KMS-11 (cell line): Measurements from ENCODE around the gene IRF7.

ENCODE experiments used
- H2AFZ ChIP-seq: fragments of 200-600 bp; sonication (generic); 2 replicates; pipeline ENCODE4 v1.6.1; 2016; ENCODE audit warnings: antibody characterized with exemption, mixed run types, low read depth
- H3K27ac ChIP-seq: fragments of 200-600 bp; sonication (generic); 2 replicates; pipeline ENCODE4 v1.6.1; 2016; ENCODE audit warnings: mild to moderate bottlenecking, mixed run types
- H3K27me3 ChIP-seq: fragments of 200-600 bp; sonication (generic); 2 replicates; pipeline ENCODE4 v1.6.1; 2017; ENCODE audit warnings: mild to moderate bottlenecking, low read depth, mixed run types, moderate library complexity; ENCODE audit not compliant: insufficient read depth
- H3K36me3 ChIP-seq: fragments of 200-600 bp; sonication (generic); 2 replicates; pipeline ENCODE4 v1.6.1; 2017; ENCODE audit warnings: mild to moderate bottlenecking, mixed run types; ENCODE audit not compliant: insufficient read depth
- H3K4me1 ChIP-seq: fragments of 200-600 bp; sonication (generic); 2 replicates; pipeline ENCODE4 v1.6.1; 2016; ENCODE audit warnings: mild to moderate bottlenecking, low read depth, mixed run types; ENCODE audit not compliant: poor library complexity, severe bottlenecking
- H3K4me2 ChIP-seq: fragments of 200-600 bp; sonication (generic); 2 replicates; pipeline ENCODE4 v1.7.0; 2016; ENCODE audit warnings: mild to moderate bottlenecking, mixed run types
- H3K4me3 ChIP-seq: fragments of 200-600 bp; sonication (generic); IDR thresholded peaks from 2 replicates; pipeline ENCODE4 v1.6.1; 2017; ENCODE audit warnings: low read depth, low read length, mixed read lengths; ENCODE audit not compliant: insufficient read depth
- H3K79me2 ChIP-seq: fragments of 200-600 bp; sonication (generic); 2 replicates; pipeline ENCODE4 v1.6.1; 2016; ENCODE audit warnings: low read depth, mixed run types; ENCODE audit not compliant: insufficient read depth
- H3K9ac ChIP-seq: fragments of 200-600 bp; sonication (generic); 2 replicates; pipeline ENCODE4 v1.6.1; 2016; ENCODE audit warnings: mild to moderate bottlenecking, mixed run types
- H4K20me1 ChIP-seq: fragments of 200-600 bp; sonication (generic); 2 replicates; pipeline ENCODE4 v1.6.1; 2016; ENCODE audit warnings: mild to moderate bottlenecking, mixed run types; ENCODE audit not compliant: insufficient read depth
- TF ChIP-seq, protein P1 (sequence below): fragments of 200-600 bp; sonication (generic); conservative IDR thresholded peaks from 2 replicates; pipeline ENCODE4 v1.6.1; 2017; ENCODE audit warnings: low read depth, mild to moderate bottlenecking, antibody characterized with exemption, low read length, moderate library complexity, mixed read lengths

IRF7 gene

GRCh38 chr11:579830-580601 lies 35.7 kb downstream of the IRF7 start:
- Histone ChIP-seq H3K9ac (no peak overlapping the region), H3K4me3 (no peak overlapping the region), H3K27me3 (no peaks in the 10 kb centered on the region), H3K79me2 (peaks cover 67% of the 10 kb centered on the region), H2AFZ (no peak overlapping the region), H3K36me3 (no peaks in the 10 kb centered on the region), H4K20me1 (peaks cover 50% of the 10 kb centered on the region), H3K27ac (no peak overlapping the region), H3K4me1 (peaks cover 27% of the 10 kb centered on the region), H3K4me2 (no peak overlapping the region)
- TF ChIP-seq, protein P1, sequence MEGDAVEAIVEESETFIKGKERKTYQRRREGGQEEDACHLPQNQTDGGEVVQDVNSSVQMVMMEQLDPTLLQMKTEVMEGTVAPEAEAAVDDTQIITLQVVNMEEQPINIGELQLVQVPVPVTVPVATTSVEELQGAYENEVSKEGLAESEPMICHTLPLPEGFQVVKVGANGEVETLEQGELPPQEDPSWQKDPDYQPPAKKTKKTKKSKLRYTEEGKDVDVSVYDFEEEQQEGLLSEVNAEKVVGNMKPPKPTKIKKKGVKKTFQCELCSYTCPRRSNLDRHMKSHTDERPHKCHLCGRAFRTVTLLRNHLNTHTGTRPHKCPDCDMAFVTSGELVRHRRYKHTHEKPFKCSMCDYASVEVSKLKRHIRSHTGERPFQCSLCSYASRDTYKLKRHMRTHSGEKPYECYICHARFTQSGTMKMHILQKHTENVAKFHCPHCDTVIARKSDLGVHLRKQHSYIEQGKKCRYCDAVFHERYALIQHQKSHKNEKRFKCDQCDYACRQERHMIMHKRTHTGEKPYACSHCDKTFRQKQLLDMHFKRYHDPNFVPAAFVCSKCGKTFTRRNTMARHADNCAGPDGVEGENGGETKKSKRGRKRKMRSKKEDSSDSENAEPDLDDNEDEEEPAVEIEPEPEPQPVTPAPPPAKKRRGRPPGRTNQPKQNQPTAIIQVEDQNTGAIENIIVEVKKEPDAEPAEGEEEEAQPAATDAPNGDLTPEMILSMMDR: no peak

DNA sequence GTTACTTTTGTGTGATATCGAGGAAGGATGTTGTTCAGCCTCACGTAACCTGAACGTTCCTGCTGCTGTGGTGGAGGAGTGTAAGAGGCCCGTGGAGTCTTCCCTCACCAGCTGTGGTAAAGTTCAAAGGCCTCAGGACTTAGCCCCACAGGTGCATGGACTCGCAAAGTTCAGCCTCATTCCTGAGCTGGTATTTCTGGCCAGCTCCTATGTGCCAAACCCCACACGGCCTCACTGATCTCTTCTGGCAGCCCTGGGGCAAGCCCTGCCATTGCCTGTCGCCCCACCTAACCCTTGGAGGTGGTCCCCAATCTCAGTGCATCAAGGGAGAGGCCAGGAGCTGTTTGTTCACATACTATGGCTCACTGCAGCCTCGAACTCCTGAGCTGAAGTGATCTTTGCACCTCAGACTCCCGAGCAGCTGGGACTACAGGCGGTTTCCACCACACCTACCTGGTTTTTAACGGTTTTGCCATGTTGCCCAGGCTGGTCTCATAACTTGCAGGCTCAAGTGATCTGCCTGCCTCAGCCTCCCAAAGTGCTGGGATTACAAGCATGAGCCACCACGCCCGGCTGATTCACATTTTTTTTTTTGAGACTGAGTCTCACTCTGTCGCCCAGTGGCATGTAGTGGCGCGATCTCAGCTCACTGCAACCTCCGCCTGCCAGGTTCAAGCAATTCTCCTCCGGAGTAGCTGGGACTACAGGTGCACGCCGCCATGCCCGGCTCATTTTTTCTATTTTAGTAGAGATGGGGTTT lies 37.3 kb downstream of the IRF7 start:
- peaks cover 50% of the 10 kb centered on the region for H4K20me1 ChIP-seq
- peaks cover 29% of the 10 kb centered on the region for H3K4me1 ChIP-seq
- no peak overlapping the region for H3K27ac ChIP-seq
- TF ChIP-seq, protein P1: no peak
- H3K4me2 ChIP-seq: peak overlapping the region; percentile 95
- H3K79me2 ChIP-seq: peaks cover 62% of the 10 kb centered on the region
- no peak overlapping the region for H3K9ac ChIP-seq
- H3K36me3 ChIP-seq: no peaks in the 10 kb centered on the region
- H3K27me3 ChIP-seq: no peaks in the 10 kb centered on the region
- no peak overlapping the region for H3K4me3 ChIP-seq
- H2AFZ ChIP-seq: no peak overlapping the region

GRCh38 chr11:577611-577894 lies 38.2 kb downstream of the IRF7 start:
- H3K4me1 ChIP-seq: peaks cover 29% of the 10 kb centered on the region
- H3K36me3 ChIP-seq: no peaks in the 10 kb centered on the region
- peak overlapping the region; percentile 23; the same call in 1 of the 2 replicates for H3K27ac ChIP-seq
- H2AFZ ChIP-seq: no peak overlapping the region
- H3K4me2 ChIP-seq: peak overlapping the region; percentile 95
- TF ChIP-seq, protein P1: no peak
- H3K79me2 ChIP-seq: peaks cover 59% of the 10 kb centered on the region
- H4K20me1 ChIP-seq: peaks cover 50% of the 10 kb centered on the region
- peak overlapping the region; percentile 91; the same call in 1 of the 2 replicates for H3K9ac ChIP-seq
- no peaks in the 10 kb centered on the region for H3K27me3 ChIP-seq
- H3K4me3 ChIP-seq: peak overlapping the region; percentile 37

GRCh38 chr11:576811-577610 lies 38.7 kb downstream of the IRF7 start:
- TF ChIP-seq, protein P1: no peak

More at GRCh38 chr11:576811-577610, 38.7 kb downstream of the IRF7 start:
- Histone ChIP-seq H3K9ac (peak overlapping the region; percentile 91; the same call in 1 of the 2 replicates), H3K4me1 (peaks cover 29% of the 10 kb centered on the region), H3K4me3 (peak overlapping the region; percentile 37), H3K27me3 (no peaks in the 10 kb centered on the region), H3K4me2 (peak overlapping the region; percentile 95), H4K20me1 (peaks cover 49% of the 10 kb centered on the region), H2AFZ (no peak overlapping the region), H3K27ac (peak overlapping the region; percentile 23; the same call in 1 of the 2 replicates), H3K36me3 (no peaks in the 10 kb centered on the region), H3K79me2 (peaks cover 53% of the 10 kb centered on the region)
